Epithelial cell of proximal tubule (primary cell): Measurements from ENCODE around the gene FHOD3. TPM values are rescaled to one million over a fixed set of nuclear protein-coding genes. Genes with fewer than 3 reads are reported as not detected.

ENCODE experiments used
- DNase-seq: peaks from one replicate; pipeline ENCODE4 v3.0.0-alpha.2; 2011; ENCODE audit warnings: low read depth
- H3K4me3 ChIP-seq: 2 replicates; pipeline ENCODE4 v1.5.1; 2011; ENCODE audit warnings: low read depth, mild to moderate bottlenecking, low read length
- total RNA-seq: library from RNA; depleted of rRNA; stranded (reverse); fragments of >200 nt; gene quantifications from 2 replicates; pipeline ENCODE4 v1.2.3, GENCODE V29; 2015
- TF ChIP-seq, protein P1 (sequence below): conservative IDR thresholded peaks from 2 replicates; pipeline ENCODE4 v1.5.1; 2012; ENCODE audit warnings: low read depth, mild to moderate bottlenecking, low read length

The FHOD3 gene
- total RNA-seq, 1 donor from 2014 or later: 27.3 TPM

DNA sequence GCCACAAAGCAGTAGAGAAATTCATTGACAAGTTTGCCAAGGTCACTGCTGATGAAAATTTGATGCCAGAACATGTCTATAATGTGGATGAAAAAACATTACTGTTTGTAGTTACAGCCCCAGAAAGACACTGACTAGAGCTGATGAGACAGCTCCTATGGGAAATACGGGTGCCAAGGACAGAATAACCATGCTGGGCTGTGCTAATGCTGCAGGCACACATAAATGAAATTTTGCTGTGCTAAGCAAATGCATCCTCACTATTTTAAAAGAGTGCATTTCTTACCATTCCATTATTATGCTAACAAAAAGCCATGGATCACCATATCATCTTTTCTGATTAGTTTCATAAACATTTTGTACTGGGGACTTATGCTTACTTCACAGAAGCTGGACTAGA lies 208.2 kb downstream of the FHOD3 start:
- no peak for DNase-seq
- TF ChIP-seq, protein P1, sequence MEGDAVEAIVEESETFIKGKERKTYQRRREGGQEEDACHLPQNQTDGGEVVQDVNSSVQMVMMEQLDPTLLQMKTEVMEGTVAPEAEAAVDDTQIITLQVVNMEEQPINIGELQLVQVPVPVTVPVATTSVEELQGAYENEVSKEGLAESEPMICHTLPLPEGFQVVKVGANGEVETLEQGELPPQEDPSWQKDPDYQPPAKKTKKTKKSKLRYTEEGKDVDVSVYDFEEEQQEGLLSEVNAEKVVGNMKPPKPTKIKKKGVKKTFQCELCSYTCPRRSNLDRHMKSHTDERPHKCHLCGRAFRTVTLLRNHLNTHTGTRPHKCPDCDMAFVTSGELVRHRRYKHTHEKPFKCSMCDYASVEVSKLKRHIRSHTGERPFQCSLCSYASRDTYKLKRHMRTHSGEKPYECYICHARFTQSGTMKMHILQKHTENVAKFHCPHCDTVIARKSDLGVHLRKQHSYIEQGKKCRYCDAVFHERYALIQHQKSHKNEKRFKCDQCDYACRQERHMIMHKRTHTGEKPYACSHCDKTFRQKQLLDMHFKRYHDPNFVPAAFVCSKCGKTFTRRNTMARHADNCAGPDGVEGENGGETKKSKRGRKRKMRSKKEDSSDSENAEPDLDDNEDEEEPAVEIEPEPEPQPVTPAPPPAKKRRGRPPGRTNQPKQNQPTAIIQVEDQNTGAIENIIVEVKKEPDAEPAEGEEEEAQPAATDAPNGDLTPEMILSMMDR: no peak

DNA sequence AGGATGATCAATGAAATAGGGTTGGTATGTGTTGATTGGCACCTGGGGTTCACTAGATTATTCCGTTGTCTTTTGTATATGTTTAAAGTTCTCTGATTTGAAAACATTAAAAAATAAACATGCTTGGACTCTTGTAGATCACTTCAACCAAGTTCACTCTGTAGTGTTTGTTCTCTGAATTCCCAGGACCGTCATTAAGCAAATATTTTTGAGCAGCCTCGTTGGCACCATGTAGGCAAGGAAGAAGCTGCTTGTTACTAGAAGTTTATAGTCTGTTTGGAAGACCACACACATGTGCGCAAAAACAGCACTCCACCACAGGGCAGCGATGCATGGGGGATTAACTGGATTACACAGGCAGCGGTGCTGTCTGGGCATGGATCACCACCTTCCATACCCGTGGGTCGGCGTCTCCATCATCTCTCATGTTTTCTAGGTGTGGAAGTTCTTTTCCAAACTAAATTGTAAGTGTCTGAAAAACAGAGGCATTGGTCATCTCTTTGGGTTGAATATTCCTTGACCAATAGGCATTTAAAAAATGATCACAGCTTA lies 212.2 kb downstream of the FHOD3 start:
- TF ChIP-seq, protein P1: no peak
- H3K4me3 ChIP-seq: no peak overlapping the region
- DNase-seq: no peak

More for the DNA sequence above, 208.2 kb downstream of the FHOD3 start:
- H3K4me3 ChIP-seq: no peak overlapping the region

DNA sequence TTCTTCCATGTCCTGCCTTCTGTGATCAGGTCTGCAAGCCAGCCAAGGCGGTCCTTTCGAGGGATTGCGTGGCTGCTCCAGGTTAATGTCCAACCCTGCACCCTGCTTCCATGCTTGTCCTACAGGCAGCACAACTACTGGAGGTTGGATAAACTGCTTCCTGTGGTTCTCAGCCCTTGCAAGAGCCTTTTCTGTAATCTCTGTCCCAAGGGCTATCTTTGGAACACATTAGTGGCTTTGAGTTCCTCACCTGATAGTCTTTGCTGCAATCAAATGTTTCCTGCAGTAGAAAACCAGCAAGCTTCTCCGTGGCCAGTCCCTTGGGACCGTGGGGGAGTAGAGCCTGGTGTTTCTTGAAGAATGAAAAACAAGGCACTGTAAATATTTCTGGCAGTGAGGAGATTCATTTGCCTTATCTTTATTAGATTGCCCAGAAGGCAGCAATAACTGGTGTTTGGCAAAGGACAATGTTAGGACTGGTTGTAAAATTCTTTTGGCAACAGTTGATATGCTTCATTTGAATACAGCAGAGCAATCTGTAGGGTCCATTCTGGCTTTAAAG lies 214.4 kb downstream of the FHOD3 start:
- H3K4me3 ChIP-seq: no peak overlapping the region
- DNase-seq: no peak
- TF ChIP-seq, protein P1: no peak

DNA sequence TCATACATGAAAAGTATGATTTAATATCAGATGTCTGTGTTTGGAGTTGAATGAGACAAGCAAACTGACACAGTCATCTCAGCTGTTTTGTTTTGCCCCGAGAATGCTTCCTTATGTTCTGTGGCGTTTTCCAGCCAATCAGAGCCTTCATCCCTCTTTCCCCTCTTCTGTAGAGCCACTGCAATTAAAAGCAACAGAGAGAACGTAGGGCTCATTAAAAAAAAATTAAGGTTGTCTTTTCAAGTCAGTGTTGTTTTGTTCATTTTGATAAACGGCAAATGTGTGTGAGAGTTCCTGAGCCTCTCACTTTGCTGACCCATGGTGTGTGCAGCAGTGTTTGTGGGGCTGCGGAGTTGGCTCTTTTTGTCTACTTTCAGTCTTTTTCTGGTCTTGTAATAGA lies 216.0 kb downstream of the FHOD3 start:
- TF ChIP-seq, protein P1: no peak

DNA sequence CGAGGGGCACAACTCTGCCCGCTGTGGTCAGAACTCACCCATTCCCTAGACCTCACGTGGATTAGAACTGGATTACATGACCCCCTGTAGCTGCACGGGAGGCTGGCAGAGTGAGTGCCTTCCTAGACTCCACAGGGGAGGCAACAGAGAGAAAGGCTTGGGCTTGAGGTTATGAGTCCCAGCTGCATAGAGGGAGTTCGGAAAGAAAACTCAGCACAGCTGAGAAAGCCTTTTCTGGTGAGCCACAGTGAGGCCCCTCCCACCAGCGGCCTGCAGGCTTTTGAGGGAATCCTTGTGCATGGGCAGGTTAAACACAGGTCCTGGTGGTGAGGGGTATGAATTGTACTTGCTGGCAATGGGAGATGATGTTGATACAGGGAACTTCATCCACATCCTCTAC lies 217.3 kb downstream of the FHOD3 start:
- no peak for DNase-seq
- TF ChIP-seq, protein P1: no peak
- H3K4me3 ChIP-seq: no peak overlapping the region

More for the DNA sequence above, 216.0 kb downstream of the FHOD3 start:
- no peak overlapping the region for H3K4me3 ChIP-seq
- no peak for DNase-seq

DNA sequence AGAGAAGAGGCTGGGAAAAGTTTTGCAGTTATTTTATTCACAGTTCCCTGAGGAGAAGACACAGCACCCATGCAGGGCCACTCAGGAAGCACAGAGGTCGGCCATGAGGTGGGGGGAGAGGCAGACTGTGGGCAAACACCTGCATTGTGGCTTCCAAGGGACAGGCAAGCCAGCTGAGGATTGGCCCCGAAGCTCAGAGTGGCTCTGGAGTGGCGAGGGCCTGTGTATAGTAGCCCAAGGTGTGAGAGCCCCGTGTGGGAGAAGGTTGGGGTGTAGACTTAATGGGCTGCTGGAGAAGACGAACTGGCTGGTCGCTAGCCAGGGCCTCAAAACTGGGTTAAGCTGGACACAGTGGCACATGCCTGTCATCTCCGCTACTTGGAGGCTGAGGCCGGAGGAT lies 218.7 kb downstream of the FHOD3 start:
- TF ChIP-seq, protein P1: no peak
- no peak overlapping the region for H3K4me3 ChIP-seq
- DNase-seq: no peak

DNA sequence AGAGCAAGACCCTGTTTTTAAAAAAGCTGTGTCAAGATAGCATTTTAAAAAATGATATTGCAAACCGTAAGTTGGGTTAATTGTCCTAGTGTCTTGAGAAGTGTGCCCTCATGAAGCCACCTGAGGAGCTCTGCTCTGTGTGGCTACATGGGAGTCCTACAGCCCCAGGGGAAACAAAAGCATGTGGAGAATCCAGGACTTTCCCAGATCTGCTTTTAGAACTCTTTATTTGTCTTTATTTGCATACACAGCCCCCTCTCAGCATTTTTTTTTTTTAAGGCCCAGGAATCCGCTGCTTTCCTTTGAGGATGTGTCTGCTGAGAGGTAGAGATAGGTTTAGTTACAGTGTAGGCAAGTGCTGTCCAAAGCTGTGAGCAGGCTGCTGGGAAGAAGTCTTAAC lies 219.2 kb downstream of the FHOD3 start:
- TF ChIP-seq, protein P1: no peak
- no peak overlapping the region for H3K4me3 ChIP-seq
- DNase-seq: no peak
